HS-27A (cell line): ENCODE data around the gene PROM2.

ENCODE experiments used
- DNase-seq: peaks from one replicate; pipeline ENCODE4 v3.0.0-alpha.2; 2012; ENCODE audit warnings: low read depth, missing footprints

PROM2 gene

GRCh38 chr2:95306336-95306895 is 32.2 kb downstream of the PROM2 start:
- DNase-seq = no peak

- no peak for DNase-seq
Observed at GRCh38 chr2:95307036-95307435, 32.8 kb downstream of the PROM2 start.

GRCh38 chr2:95307878-95308277 is 33.6 kb downstream of the PROM2 start:
- no peak for DNase-seq

GRCh38 chr2:95308426-95308990 is 34.3 kb downstream of the PROM2 start:
- no peak for DNase-seq

GRCh38 chr2:95309599-95309998 is 35.4 kb downstream of the PROM2 start:
- DNase-seq = no peak

- DNase-seq = no peak
Observed at GRCh38 chr2:95310216-95310615, 36.0 kb downstream of the PROM2 start.

- no peak for DNase-seq
Observed at GRCh38 chr2:95310651-95311050, 36.4 kb downstream of the PROM2 start.

- DNase-seq = no peak
Observed at GRCh38 chr2:95311815-95312542, 37.7 kb downstream of the PROM2 start.

GRCh38 chr2:95312543-95313201 is 38.4 kb downstream of the PROM2 start:
- DNase-seq = no peak

- no peak for DNase-seq
Observed at GRCh38 chr2:95313296-95314131, 39.3 kb downstream of the PROM2 start.

- no peak for DNase-seq
Observed at GRCh38 chr2:95314598-95314963, 40.3 kb downstream of the PROM2 start.

GRCh38 chr2:95314964-95315611 is 40.8 kb downstream of the PROM2 start:
- DNase-seq = peak; percentile 61

- DNase-seq = peak; percentile 94
Observed at GRCh38 chr2:95315801-95316411, 41.7 kb downstream of the PROM2 start.

GRCh38 chr2:95316466-95317122 is 42.3 kb downstream of the PROM2 start:
- peak; percentile 94 for DNase-seq

GRCh38 chr2:95317123-95317500 is 42.9 kb downstream of the PROM2 start:
- no peak for DNase-seq

- DNase-seq = no peak
Observed at GRCh38 chr2:95317665-95318425, 43.6 kb downstream of the PROM2 start.

GRCh38 chr2:95318431-95319220 is 44.4 kb downstream of the PROM2 start:
- no peak for DNase-seq

- no peak for DNase-seq
Observed at GRCh38 chr2:95319481-95320343, 45.5 kb downstream of the PROM2 start.
